K562 (cell line): ENCODE results near the gene NMT1. TPM values are rescaled to one million over a fixed set of nuclear protein-coding genes. Genes with fewer than 3 reads are reported as not detected.

ENCODE experiments used
- ATAC-seq: fragments of 200-7000 bp; cut with Tn5 transposase; 3 replicates; pipeline ENCODE4 v1.9.1; 2020; ENCODE audit warnings: moderate library complexity
- BruUV-seq: library from RNA; stranded (reverse); fragments of 400-500 nt; replicated peaks from 2 replicates; lab custom pipeline; 2021; lab: Mats Ljungman, UMichigan
- CTCF ChIA-PET: fragments of 300-600 bp; formaldehyde crosslinking; extraction: SDS; loops from one replicate; lab custom pipeline; 2021; ENCODE audit warnings: low intra/inter-chr PET ratio; lab: Yijun Ruan, JAX
- POLR2A ChIA-PET: fragments of 300-600, 350-650 bp; sonication (Branson Sonifier 250); formaldehyde crosslinking; extraction: SDS; loops from one replicate; lab custom pipeline; 2021; ENCODE audit warnings: antibody characterized with exemption, inconsistent platforms; lab: Yijun Ruan, JAX
- DNase-seq, 4 experiments: peaks; one replicate each; pipeline versions ENCODE4 v3.0.0 to v3.0.0-alpha.2; 2011 to 2018; ENCODE audit warnings: low spot score in 3 of 4, mixed read lengths in 3 of 4; ENCODE audit errors: extremely low read depth in 1 of 4
- FAIRE-seq: peaks from 2 replicates; lab custom pipeline; 2011; peaks lifted over from hg19 to GRCh38; lab: Jason Lieb, UNC
- H2AFZ ChIP-seq: 2 replicates; pipeline ENCODE4 v1.6.0; 2011; ENCODE audit warnings: low read depth, low read length, control low read depth, inconsistent platforms
- H3K27ac ChIP-seq: fragments of 200-600 bp; 3 replicates; pipeline ENCODE4 v1.8.0; 2011; ENCODE audit warnings: low read depth, mild to moderate bottlenecking, control low read depth, inconsistent platforms, low read length, moderate library complexity, mixed read lengths; ENCODE audit errors: extremely low read depth
- H3K27me3 ChIP-seq, 2 experiments: fragments of 300-600 bp in 1 of 2; 2 replicates in 1 of 2; 3 replicates in 1 of 2; pipeline versions ENCODE4 v1.6.0 to v1.8.0; 2011; ENCODE audit warnings: inconsistent platforms in 2 of 2, low read length in 2 of 2, mild to moderate bottlenecking in 1 of 2, mixed read lengths in 1 of 2, moderate library complexity in 1 of 2; ENCODE audit not compliant: control insufficient read depth in 2 of 2, insufficient read depth in 2 of 2
- H3K36me3 ChIP-seq: fragments of 300-600 bp; 3 replicates; pipeline ENCODE4 v1.8.0; 2011; ENCODE audit warnings: mild to moderate bottlenecking, low read length, inconsistent platforms; ENCODE audit not compliant: control insufficient read depth, insufficient read depth
- H3K4me1 ChIP-seq, 2 experiments: fragments of 200-600 bp in 1 of 2; replicated peaks in 1 of 2; 2 replicates in 1 of 2; 3 replicates in 1 of 2; pipeline versions ENCODE4 v1.5.1 to v1.8.0; 2011; ENCODE audit warnings: inconsistent platforms in 2 of 2, low read length in 2 of 2, mild to moderate bottlenecking in 1 of 2, mixed read lengths in 1 of 2, moderate library complexity in 1 of 2; ENCODE audit not compliant: control insufficient read depth in 2 of 2, insufficient read depth in 2 of 2
- H3K4me2 ChIP-seq: 2 replicates; pipeline ENCODE4 v1.6.1; 2011; ENCODE audit warnings: low read length, control low read depth, inconsistent platforms, mixed read lengths; ENCODE audit not compliant: insufficient read depth
- H3K4me3 ChIP-seq: fragments of 200-600 bp; sonication (generic), shearing (Covaris generic); 2 replicates; pipeline ENCODE4 v1.5.1; 2016; ENCODE audit warnings: control low read depth, inconsistent platforms
- H3K79me2 ChIP-seq: fragments of 200-600 bp; 3 replicates; pipeline ENCODE4 v1.8.0; 2011; ENCODE audit warnings: low read length, inconsistent platforms; ENCODE audit not compliant: control insufficient read depth, insufficient read depth
- H3K9ac ChIP-seq, 2 experiments: 2 replicates each; pipeline versions ENCODE4 v1.6.0 to v1.6.1; 2011; ENCODE audit warnings: low read depth in 2 of 2, low read length in 2 of 2, control low read depth in 1 of 2, inconsistent platforms in 1 of 2, mild to moderate bottlenecking in 1 of 2, mixed read lengths in 1 of 2; ENCODE audit not compliant: insufficient read depth in 1 of 2
- H3K9me1 ChIP-seq: one replicate; pipeline ENCODE4 v1.6.0; 2011; ENCODE audit warnings: inconsistent platforms, mild to moderate bottlenecking, low read length, moderate library complexity; ENCODE audit not compliant: control insufficient read depth, insufficient read depth
- H3K9me3 ChIP-seq: replicated peaks from 2 replicates; pipeline ENCODE4 v1.5.1; 2011; ENCODE audit warnings: low read depth, low read length, inconsistent platforms; ENCODE audit not compliant: control insufficient read depth, insufficient read depth
- H4K20me1 ChIP-seq: replicated peaks from 2 replicates; pipeline ENCODE4 v1.6.1; 2011; ENCODE audit warnings: low read length, inconsistent platforms, mixed read lengths; ENCODE audit not compliant: control insufficient read depth, insufficient read depth
- ESRRA ChIP-seq: fragments of 450-650 bp; IDR thresholded peaks from 2 replicates; pipeline ENCODE4 v1.6.1; 2014; ENCODE audit warnings: low read depth, mild to moderate bottlenecking, moderate library complexity, borderline replicate concordance
- FUS ChIP-seq: fragments of 200-400 bp; formaldehyde crosslinking; optimal IDR thresholded peaks from 2 replicates; pipeline ENCODE3; 2017; ENCODE audit warnings: low read depth, low read length
- GATA2 ChIP-seq: sonication (generic); formaldehyde crosslinking; IDR thresholded peaks from 2 replicates; pipeline ENCODE4 v1.4.0; 2020; ENCODE audit warnings: mild to moderate bottlenecking, missing genetic modification reagents
- HCFC1 ChIP-seq: IDR thresholded peaks from 2 replicates; pipeline ENCODE4 v1.6.1; 2012; ENCODE audit warnings: low read depth, low read length, improper control_type of control experiment
- JUN ChIP-seq, 2 experiments: sonication (generic) in 1 of 2; formaldehyde crosslinking in 1 of 2; IDR thresholded peaks; 2 replicates each; pipeline versions ENCODE4 v1.6.1 to v1.8.0; 2012 to 2022; ENCODE audit warnings: borderline replicate concordance in 2 of 2, mild to moderate bottlenecking in 2 of 2, improper control_type of control experiment in 1 of 2, low read depth in 1 of 2, low read length in 1 of 2, missing genetic modification reagents in 1 of 2
- PCBP1 ChIP-seq: fragments of 200-400 bp; formaldehyde crosslinking; IDR thresholded peaks from 2 replicates; pipeline ENCODE4 v1.6.1; 2018; ENCODE audit warnings: mild to moderate bottlenecking, low read depth, low read length; ENCODE audit not compliant: poor library complexity, severe bottlenecking
- SIRT6 ChIP-seq: IDR thresholded peaks from one replicate; pipeline ENCODE4 v1.6.1; 2012; ENCODE audit warnings: low read depth, mild to moderate bottlenecking, control low read depth, inconsistent platforms, low read length, moderate library complexity
- SUPT5H ChIP-seq: fragments of 450-650 bp; IDR thresholded peaks from 2 replicates; pipeline ENCODE4 v1.6.1; 2016
- ZBTB12 ChIP-seq: fragments of 250-450 bp; sonication (Bioruptor Pico); IDR thresholded peaks from 2 replicates; pipeline ENCODE4 v1.4.0; 2020
- ZNF232 ChIP-seq: sonication (generic); formaldehyde crosslinking; IDR thresholded peaks from 2 replicates; pipeline ENCODE4 v1.8.0; 2022; ENCODE audit warnings: mild to moderate bottlenecking, missing genetic modification reagents
- ZNF57 ChIP-seq: fragments of 450-650 bp; formaldehyde crosslinking; IDR thresholded peaks from 2 replicates; pipeline ENCODE4 v1.4.0; 2020; ENCODE audit warnings: mild to moderate bottlenecking, moderate library complexity
- ZNF717 ChIP-seq: fragments of 250-450 bp; sonication (Bioruptor Pico); IDR thresholded peaks from 2 replicates; pipeline ENCODE4 v1.5.0; 2021
- WGBS: fragments of 100-300 bp; shearing (Covaris generic); methylation state at CpG from one replicate; pipeline ENCODE4 v1.1.6; 2016; ENCODE audit warnings: low coverage, mixed read lengths; ENCODE audit not compliant: insufficient coverage; ENCODE audit errors: missing lambda C conversion rate; 5-methylcytosine and 5-hydroxymethylcytosine counted together
- in situ Hi-C: fragments of 300-500 bp; cut with MboI; formaldehyde crosslinking; loops from 4 replicates; pipeline ENCODE4 v1.15.0; 2018; ENCODE audit warnings: inconsistent platforms, mixed read lengths
- intact Hi-C: fragments of 100-400 bp; cut with micrococcal nuclease; formaldehyde crosslinking; loops from 2 replicates; pipeline ENCODE4 v1.14.2; 2022
- polyA plus RNA-seq, 8 experiments: library from polyadenylated mRNA; depleted of rRNA in 4 of 8; stranded (reverse) in 5 of 8; unstranded in 3 of 8; fragments of >200 nt; fragmentation: Nextera tagmentation in 2 of 8; fragmentation: Illumina TruSeq in 1 of 8; extraction: Ambion mirVana in 2 of 8; extraction: Trizol in 1 of 8; gene quantifications; 2 replicates each; pipeline versions ENCODE4 v1.2.1 to v1.2.3, GENCODE V29; 2011 to 2014; ENCODE audit warnings: inconsistent platforms in 1 of 8, missing spikeins in 1 of 8
- total RNA-seq, 7 experiments: library from RNA; depleted of rRNA in 6 of 7; stranded (reverse); fragments of >200 nt in 6 of 7; fragmentation: Illumina TruSeq in 2 of 7; extraction: Trizol in 2 of 7; gene quantifications; 2 replicates each; pipeline versions ENCODE4 v1.2.1 to v1.2.3, GENCODE V29; 2011 to 2021; ENCODE audit warnings: low replicate concordance in 1 of 7
- TF ChIP-seq, protein P1 (sequence below), 2 experiments: IDR thresholded peaks; 2 replicates each; pipeline ENCODE4 v1.6.1; 2012; ENCODE audit warnings: improper control_type of control experiment in 2 of 2, low read depth in 2 of 2, low read length in 2 of 2, borderline replicate concordance in 1 of 2

Gene NMT1
- total and polyA plus RNA-seq, 9 of the 15 experiments (the other 6 are each of a cell fraction or from before 2014, with no cell fraction given), result 86.7 to 569 (median 213) TPM

- TF ChIP-seq JUN (IDR thresholded peaks at IDR 0.05; ENCODE audit: borderline replicate concordance, low read depth, low read length), result no peak
- TF ChIP-seq JUN (CRISPR knock-in tag; IDR thresholded peaks at IDR 0.05; ENCODE audit: borderline replicate concordance), result no peak
- no peak for TF ChIP-seq SUPT5H
- TF ChIP-seq, protein P1, sequence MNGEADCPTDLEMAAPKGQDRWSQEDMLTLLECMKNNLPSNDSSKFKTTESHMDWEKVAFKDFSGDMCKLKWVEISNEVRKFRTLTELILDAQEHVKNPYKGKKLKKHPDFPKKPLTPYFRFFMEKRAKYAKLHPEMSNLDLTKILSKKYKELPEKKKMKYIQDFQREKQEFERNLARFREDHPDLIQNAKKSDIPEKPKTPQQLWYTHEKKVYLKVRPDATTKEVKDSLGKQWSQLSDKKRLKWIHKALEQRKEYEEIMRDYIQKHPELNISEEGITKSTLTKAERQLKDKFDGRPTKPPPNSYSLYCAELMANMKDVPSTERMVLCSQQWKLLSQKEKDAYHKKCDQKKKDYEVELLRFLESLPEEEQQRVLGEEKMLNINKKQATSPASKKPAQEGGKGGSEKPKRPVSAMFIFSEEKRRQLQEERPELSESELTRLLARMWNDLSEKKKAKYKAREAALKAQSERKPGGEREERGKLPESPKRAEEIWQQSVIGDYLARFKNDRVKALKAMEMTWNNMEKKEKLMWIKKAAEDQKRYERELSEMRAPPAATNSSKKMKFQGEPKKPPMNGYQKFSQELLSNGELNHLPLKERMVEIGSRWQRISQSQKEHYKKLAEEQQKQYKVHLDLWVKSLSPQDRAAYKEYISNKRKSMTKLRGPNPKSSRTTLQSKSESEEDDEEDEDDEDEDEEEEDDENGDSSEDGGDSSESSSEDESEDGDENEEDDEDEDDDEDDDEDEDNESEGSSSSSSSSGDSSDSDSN (IDR thresholded peaks at IDR 0.05; ENCODE audit: borderline replicate concordance in 1 of 2, low read depth in 2 of 2, low read length in 2 of 2), result no peak
- TF ChIP-seq ZNF232 (CRISPR knock-in tag), result no peak
- TF ChIP-seq SIRT6, result no peak
- no peak for TF ChIP-seq ZNF717 (CRISPR knock-in tag)
- TF ChIP-seq ESRRA, result no peak
Measured at GRCh38 chr17:45119964-45120363, 58.8 kb downstream of the NMT1 start (continued).

DNA sequence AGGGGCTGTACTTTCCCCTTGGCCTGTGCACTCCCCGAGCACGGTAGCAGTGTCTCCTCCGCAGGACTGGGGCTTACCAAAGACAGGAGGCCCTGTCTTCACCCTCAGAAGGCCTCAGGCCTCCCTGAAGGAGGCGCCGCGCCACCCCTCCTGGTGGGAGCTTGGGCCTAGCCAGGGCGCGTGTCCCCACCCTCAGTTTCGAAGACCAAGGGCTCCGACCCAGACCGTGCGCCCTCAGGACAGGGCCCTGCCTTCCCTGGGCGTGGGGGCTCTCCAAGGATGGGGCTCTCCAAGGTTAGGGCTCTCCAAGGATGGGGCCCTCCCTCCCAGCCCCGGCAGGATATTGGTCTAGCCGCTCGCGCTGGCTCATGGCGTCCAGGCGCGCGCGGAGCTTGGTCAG is 59.4 kb downstream of the NMT1 start:
- Histone ChIP-seq H4K20me1 (no peaks in the 10 kb centered on the region), H3K4me3 (no peak overlapping the region), H3K79me2 (no peaks in the 10 kb centered on the region; the same call in 2 of the 3 replicates), H3K4me1 (peaks cover 22 to 48% of the 10 kb centered on the region in 2 experiments), H3K36me3 (no peaks in the 10 kb centered on the region)
- in situ Hi-C loops, result no loop called here
- no peak for DNase-seq
- TF ChIP-seq PCBP1 (no peak), ZNF57 (CRISPR knock-in tag) (no peak), FUS (no peak), GATA2 (CRISPR knock-in tag) (no peak), ZBTB12 (CRISPR knock-in tag) (no peak), HCFC1 (no peak)
- TF ChIP-seq, all 486 proteins: peak for 0
- Histone ChIP-seq H3K9ac (no peak overlapping the region), H2AFZ (no peak overlapping the region), H3K27ac (no peak overlapping the region), H3K27me3 (no peaks in the 10 kb centered on the region), H3K9me3 (no peaks in the 10 kb centered on the region), H3K9me1 (no peaks in the 10 kb centered on the region), H3K4me2 (no peak overlapping the region)
- ChIA-PET CTCF (interaction anchor here (0.8 kb wide), 1 partner anchor 11 kb away, joined by 4 read pairs; no protein-coding TSS in a partner anchor), POLR2A (interaction anchor here (0.6 kb wide), 1 partner anchor 307 kb away, joined by 3 read pairs; no protein-coding TSS in a partner anchor)
- no peak for ATAC-seq
- intact Hi-C loops, result loop anchor here (10.0 kb wide), 1 partner anchor 106 kb away; no protein-coding TSS in a partner anchor
- no TSS peak for BruUV-seq
- no peak for FAIRE-seq
- WGBS, result 82% methylated on average over 19 of the region's 22 CpGs
